Mucosa of descending colon (tissue), 3 donors: ENCODE data around the gene CFAP99. TPM values are rescaled to one million over a fixed set of nuclear protein-coding genes. Genes with fewer than 3 reads are reported as not detected.

Experiments used
- ATAC-seq: fragments of 200-7000 bp; cut with Tn5 transposase; one replicate; pipeline ENCODE4 v1.9.1; 2020; ENCODE audit warnings: mild to moderate bottlenecking, moderate library complexity
- DNase-seq, 3 donors: peaks; one replicate each; pipeline ENCODE4 v3.0.0-alpha.2; 2020
- H3K36me3 ChIP-seq: fragments of 200-600 bp; one replicate; pipeline ENCODE4 v1.8.0; 2021; ENCODE audit warnings: low read depth, mild to moderate bottlenecking
- H3K4me1 ChIP-seq: fragments of 200-600 bp; one replicate; pipeline ENCODE4 v1.8.0; 2021; ENCODE audit warnings: low read depth, mild to moderate bottlenecking
- H3K4me3 ChIP-seq: fragments of 200-600 bp; one replicate; pipeline ENCODE4 v1.8.0; 2021; ENCODE audit warnings: mild to moderate bottlenecking
- H3K9me3 ChIP-seq: fragments of 200-600 bp; one replicate; pipeline ENCODE4 v1.8.0; 2021; ENCODE audit warnings: mild to moderate bottlenecking
- CTCF ChIP-seq: fragments of 200-600 bp; IDR thresholded peaks from one replicate; pipeline ENCODE4 v1.8.0; 2022; ENCODE audit warnings: antibody characterized with exemption, mild to moderate bottlenecking
- intact Hi-C, 2 donors: fragments of 100-400 bp; cut with DNase I in 1 of 2; cut with micrococcal nuclease in 1 of 2; formaldehyde crosslinking; loops; one replicate each; pipeline versions ENCODE4 v1.11.0 to v1.11.1; 2022; cut with DNase I, micrococcal nuclease
- total RNA-seq, 3 donors: library from RNA; stranded (reverse); fragmentation: NEBNext Ultra II Directional in 2 of 3; extraction: Animal tissue kit (Norgen Biotek cat#: 25700) in 2 of 3; gene quantifications; one replicate each; pipeline versions ENCODE4 v1.2.1 to v1.2.4, GENCODE V29; 2021 to 2023
- donor health status: DM: no; HTN: no; CAD: no; lungs with moderate emphysema.
- donor health status: DM: no; HTN: no; CAD: no.
- donor health status: DM: no; HTN: yes; CAD: no.

CFAP99 gene
- total RNA-seq, 3 donors from 2014 or later, result 1.2 to 1.3 (median 1.2) TPM

- Histone ChIP-seq H3K9me3 (no peaks in the 10 kb centered on the region), H3K4me1 (no peaks in the 10 kb centered on the region), H3K36me3 (no peaks in the 10 kb centered on the region), H3K4me3 (no peak overlapping the region)
- no peak for ATAC-seq
- no peak for DNase-seq
- TF ChIP-seq CTCF, result no peak
- intact Hi-C loops, result no loop called here
Observed at GRCh38 chr4:2436761-2437474, 18.2 kb downstream of the CFAP99 start.

GRCh38 chr4:2437475-2438215 is 18.9 kb downstream of the CFAP99 start:
- H3K4me1 ChIP-seq, result no peaks in the 10 kb centered on the region
- ATAC-seq (no peak), DNase-seq (no peak)
- H3K9me3 ChIP-seq, result no peaks in the 10 kb centered on the region
- H3K4me3 ChIP-seq, result no peak overlapping the region
- no peaks in the 10 kb centered on the region for H3K36me3 ChIP-seq
- intact Hi-C loops, result no loop called here
- no peak for TF ChIP-seq CTCF

GRCh38 chr4:2438822-2439718 is 20.3 kb downstream of the CFAP99 start:
- intact Hi-C loops, result no loop called here

GRCh38 chr4:2441393-2442174 is 22.8 kb downstream of the CFAP99 start:
- Histone ChIP-seq H3K4me3 (no peak overlapping the region), H3K9me3 (no peaks in the 10 kb centered on the region), H3K36me3 (no peaks in the 10 kb centered on the region), H3K4me1 (no peaks in the 10 kb centered on the region)
- intact Hi-C loops, result loop anchor here in 1 of 2 donors (5.0 kb wide), 1 partner anchor 219 kb away; no protein-coding TSS in a partner anchor
- peak; percentile 68 for TF ChIP-seq CTCF
- DNase-seq (peak; percentile 63 to 78 (median 78)), ATAC-seq (peak; percentile 91)

More at GRCh38 chr4:2438822-2439718, 20.3 kb downstream of the CFAP99 start:
- DNase-seq, result peak in 1 of 3 donors; percentile 16
- H3K4me3 ChIP-seq, result no peak overlapping the region
- no peaks in the 10 kb centered on the region for H3K4me1 ChIP-seq
- no peak for TF ChIP-seq CTCF
- H3K9me3 ChIP-seq, result no peaks in the 10 kb centered on the region
- no peak for ATAC-seq
- no peaks in the 10 kb centered on the region for H3K36me3 ChIP-seq
